ENCODE measurements around the gene PET100. TPM values are rescaled to one million over a fixed set of nuclear protein-coding genes. Genes with fewer than 3 reads are reported as not detected.

PET100 gene
- total RNA-seq, 2 donors from 2014 or later: 149 to 182 TPM

DNA sequence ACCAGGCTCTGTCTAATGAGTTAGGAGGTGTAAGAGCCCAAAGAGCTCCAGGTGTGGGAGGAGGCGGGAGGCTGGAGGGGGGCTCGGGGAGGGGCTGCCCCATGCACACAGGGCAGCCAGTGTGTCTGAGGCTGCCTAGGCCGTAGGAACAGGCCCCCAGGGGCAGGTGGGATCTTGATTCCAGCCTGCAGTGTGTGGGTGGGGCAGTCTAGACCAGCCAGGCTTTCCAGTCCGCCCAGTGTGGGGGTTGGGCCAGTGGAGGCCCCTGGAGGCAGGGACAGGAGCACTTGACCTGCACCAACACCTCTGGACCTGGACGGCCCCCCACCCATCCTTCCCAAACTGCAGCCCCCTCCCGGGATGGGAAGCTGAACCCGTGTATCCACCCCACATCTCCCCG is 39.3 kb upstream of the PET100 start:
- Mint-ChIP-seq H3K4me3 (no peak overlapping the region), H3K4me1 (no peaks in the 10 kb centered on the region), H3K27ac (no peak overlapping the region), H3K36me3 (ENCODE audit: low read depth) (no peaks in the 10 kb centered on the region), H3K9me3 (no peaks in the 10 kb centered on the region), H3K27me3 (ENCODE audit: insufficient read depth) (peaks cover 26% of the 10 kb centered on the region)
- Histone ChIP-seq H3K27me3 (ENCODE audit: control insufficient read depth, insufficient read depth, low read length, poor library complexity, severe bottlenecking) (no peaks in the 10 kb centered on the region), H3K9me3 (ENCODE audit: control insufficient read depth, low read length) (no peaks in the 10 kb centered on the region), H3K4me3 (ENCODE audit: low read length) (no peak overlapping the region), H3K36me3 (ENCODE audit: control insufficient read depth, insufficient read depth, low read length) (no peaks in the 10 kb centered on the region), H3K4me1 (ENCODE audit: control insufficient read depth, insufficient read depth, low read length) (no peaks in the 10 kb centered on the region), H3K9ac (ENCODE audit: extremely low read depth, low read length, poor library complexity, severe bottlenecking) (no peak overlapping the region), H3K27ac (ENCODE audit: low read depth, low read length) (no peak overlapping the region)
- no peak for DNase-seq
- WGBS, 2 experiments (ENCODE audit: insufficient coverage in 1 of 2, insufficient read length in 1 of 2): 80% methylated on average over 8 of the region's 8 CpGs; no CpG with 5 or more reads in 1 of the 2 experiments
- TF ChIP-seq CTCF (conservative IDR thresholded peaks at IDR 0.05): no peak

GRCh38 chr19:7595466-7596133 is 34.0 kb upstream of the PET100 start, which contains the start of gene CAMSAP3:
Gene CAMSAP3, plus strand, starts transcription at chr19:7595863. Its CDS starts 140 bp downstream, at chr19:7596003.
- Histone ChIP-seq H3K4me1 (ENCODE audit: control insufficient read depth, insufficient read depth, low read length) (peaks cover 7% of the 10 kb centered on the region), H3K4me3 (ENCODE audit: low read length) (peak within 1 kb of the TSS; percentile 82), H3K27me3 (ENCODE audit: control insufficient read depth, insufficient read depth, low read length, poor library complexity, severe bottlenecking) (no peaks in the 10 kb centered on the region), H3K27ac (ENCODE audit: low read depth, low read length) (no peak within 1 kb of the TSS), H3K36me3 (ENCODE audit: control insufficient read depth, insufficient read depth, low read length) (peaks cover 15% of the 10 kb centered on the region), H3K9me3 (ENCODE audit: control insufficient read depth, low read length) (no peaks in the 10 kb centered on the region), H3K9ac (ENCODE audit: extremely low read depth, low read length, poor library complexity, severe bottlenecking) (peak within 1 kb of the TSS; percentile 57)
- 0% methylated on average over 17 to 78 of the region's 78 CpGs for WGBS, 2 experiments (ENCODE audit: insufficient coverage in 1 of 2, insufficient read length in 1 of 2)
- peak; percentile 93 for DNase-seq
- Mint-ChIP-seq H3K4me3 (peak within 1 kb of the TSS; percentile 74), H3K27me3 (ENCODE audit: insufficient read depth) (peaks cover 21% of the 10 kb centered on the region), H3K36me3 (ENCODE audit: low read depth) (peaks cover 17% of the 10 kb centered on the region), H3K27ac (no peak within 1 kb of the TSS), H3K4me1 (peaks cover 14% of the 10 kb centered on the region), H3K9me3 (no peaks in the 10 kb centered on the region)
- no peak for TF ChIP-seq CTCF (conservative IDR thresholded peaks at IDR 0.05)

DNA sequence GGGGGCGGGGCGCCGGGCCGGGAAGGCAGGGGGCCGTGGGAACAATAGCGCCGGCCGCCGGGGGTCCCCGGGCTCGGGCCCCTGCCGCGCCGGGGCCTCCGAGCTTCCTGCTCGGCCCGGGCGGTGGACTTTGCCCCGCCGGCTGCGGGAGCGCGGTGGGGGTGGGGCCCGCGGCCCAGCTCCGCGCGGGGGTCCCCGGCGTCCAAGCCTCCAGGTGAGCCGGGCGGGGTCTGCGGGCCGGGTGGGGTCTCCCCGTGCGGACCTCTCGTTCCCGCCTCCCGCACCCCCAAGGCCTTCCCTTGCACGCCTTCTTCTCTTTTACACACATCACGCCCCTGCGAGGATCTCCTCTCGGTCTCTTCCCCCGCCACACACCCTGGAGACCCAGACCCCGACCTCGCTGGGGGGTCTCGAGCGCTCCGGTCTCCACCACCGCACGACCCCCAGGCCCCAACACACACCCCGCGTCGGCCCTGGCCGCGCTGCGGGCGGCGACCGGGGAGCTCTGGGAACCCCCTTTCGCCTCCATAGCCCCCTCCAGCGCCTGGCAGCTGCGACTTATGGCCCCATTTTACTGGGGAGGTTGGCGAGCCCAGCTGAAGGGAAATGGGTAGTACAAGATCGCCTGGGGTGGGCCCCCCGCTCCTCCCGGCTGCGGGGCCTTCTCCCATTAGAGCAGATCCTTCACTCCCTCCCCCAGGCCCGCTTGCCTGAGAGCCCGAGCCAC is 33.2 kb upstream of the PET100 start:
- H3K4me1 Mint-ChIP-seq: peaks cover 14% of the 10 kb centered on the region
- H3K9me3 Mint-ChIP-seq: no peaks in the 10 kb centered on the region
- H3K4me1 ChIP-seq (ENCODE audit: control insufficient read depth, insufficient read depth, low read length): peaks cover 7% of the 10 kb centered on the region
- peaks cover 19% of the 10 kb centered on the region for H3K36me3 Mint-ChIP-seq (ENCODE audit: low read depth)
- peak overlapping the region; percentile 57 for H3K9ac ChIP-seq (ENCODE audit: extremely low read depth, low read length, poor library complexity, severe bottlenecking)
- no peak for TF ChIP-seq CTCF (conservative IDR thresholded peaks at IDR 0.05)
- peaks cover 17% of the 10 kb centered on the region for H3K27me3 Mint-ChIP-seq (ENCODE audit: insufficient read depth)
- 0 to 4% methylated on average over 13 to 69 of the region's 70 CpGs for WGBS, 2 experiments (ENCODE audit: insufficient coverage in 1 of 2, insufficient read length in 1 of 2)
- no peak overlapping the region for H3K27ac ChIP-seq (ENCODE audit: low read depth, low read length)
- no peaks in the 10 kb centered on the region for H3K27me3 ChIP-seq (ENCODE audit: control insufficient read depth, insufficient read depth, low read length, poor library complexity, severe bottlenecking)
- H3K4me3 ChIP-seq (ENCODE audit: low read length): peak overlapping the region; percentile 82
- no peak overlapping the region for H3K27ac Mint-ChIP-seq
- H3K4me3 Mint-ChIP-seq: peak overlapping the region; percentile 74
- DNase-seq: no peak
- H3K9me3 ChIP-seq (ENCODE audit: control insufficient read depth, low read length): no peaks in the 10 kb centered on the region
- peaks cover 15% of the 10 kb centered on the region for H3K36me3 ChIP-seq (ENCODE audit: control insufficient read depth, insufficient read depth, low read length)

All from endodermal cell (in vitro differentiated cells).